ENCODE results near the gene DGCR2.
"Not testable (repeated sequence)": the region's sequence is repeated elsewhere in the genome, so short reads cannot be mapped to it uniquely, and the experiment has no call there.

DNA sequence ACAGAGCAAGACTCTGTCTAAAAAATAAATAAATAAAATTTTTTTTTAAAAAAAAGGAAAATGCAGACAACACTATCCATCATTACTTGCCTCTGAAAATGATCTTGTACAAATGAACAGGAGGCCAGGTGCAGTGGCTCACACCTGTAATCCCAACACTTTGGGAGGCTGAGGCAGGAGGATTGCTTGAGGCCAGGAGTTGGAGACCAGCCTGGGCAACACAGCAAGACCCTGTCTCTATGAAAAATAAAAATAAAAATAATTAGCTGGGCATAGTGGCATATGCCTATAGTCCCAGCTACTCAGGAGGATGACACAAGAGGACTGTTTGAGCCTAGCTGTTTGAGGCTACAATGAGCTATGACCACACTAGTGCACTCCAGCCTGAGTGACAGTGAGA lies 49.4 kb downstream of the DGCR2 start:
- not testable (repeated sequence) for TF ChIP-seq POLR2A (IDR thresholded peaks at IDR 0.05; ENCODE audit: low read length); GATA1 (IDR thresholded peaks at IDR 0.05; ENCODE audit: low read depth, low read length)

Data from erythroblast (primary cell).